Ovary (tissue), 9 donors: ENCODE results near the gene ARHGEF28. TPM values are rescaled to one million over a fixed set of nuclear protein-coding genes. Genes with fewer than 3 reads are reported as not detected.

Experiments
- DNase-seq, 5 donors: peaks; one replicate each; pipeline ENCODE4 v3.0.0-alpha.2; 2019 to 2020
- H3K27ac ChIP-seq, 2 donors: fragments of 200-600 bp; one replicate each; pipeline versions ENCODE4 v1.5.1 to v1.8.0; 2019 to 2022
- H3K27me3 ChIP-seq: fragments of 200-600 bp; one replicate; pipeline ENCODE4 v1.8.0; 2022
- H3K36me3 ChIP-seq: fragments of 200-600 bp; sonication (generic); one replicate; pipeline ENCODE4 v1.5.1; 2019
- H3K4me1 ChIP-seq: one replicate; pipeline ENCODE4 v1.8.1; 2013; ENCODE audit warnings: mild to moderate bottlenecking, moderate library complexity; ENCODE audit not compliant: insufficient read depth
- H3K4me3 ChIP-seq: fragments of 200-600 bp; sonication (generic); one replicate; pipeline ENCODE4 v1.5.1; 2017
- H3K9me3 ChIP-seq, 2 donors: fragments of 200-600 bp in 1 of 2; sonication (generic) in 1 of 2; one replicate each; pipeline versions ENCODE4 v1.5.1 to v1.8.1; 2013 to 2019; ENCODE audit warnings: mild to moderate bottlenecking in 1 of 2, moderate library complexity in 1 of 2
- CTCF ChIP-seq, 3 donors: fragments of 450-650 bp in 2 of 3; fragments of 200-600 bp in 1 of 3; IDR thresholded peaks; one replicate each; pipeline versions ENCODE4 v1.5.1 to v1.8.0; 2016 to 2022; ENCODE audit warnings: antibody characterized with exemption in 3 of 3, mild to moderate bottlenecking in 1 of 3
- EP300 ChIP-seq: sonication (generic); formaldehyde crosslinking; IDR thresholded peaks from one replicate; pipeline ENCODE4 v1.6.1; 2017; ENCODE audit warnings: antibody characterized with exemption
- POLR2A ChIP-seq: fragments of 450-650 bp; IDR thresholded peaks from one replicate; pipeline ENCODE4 v1.6.1; 2017; ENCODE audit warnings: antibody characterized with exemption, mild to moderate bottlenecking, moderate library complexity
- WGBS, 3 donors: extraction: QIAGEN DNeasy Blood & Tissue Kit in 1 of 3; methylation state at CpG; one replicate each; pipeline versions ENCODE4 v1.1.5 to v1.1.7; 2013 to 2017; 5-methylcytosine and 5-hydroxymethylcytosine counted together
- intact Hi-C, 4 donors: fragments of 100-400 bp; cut with DNase I; formaldehyde crosslinking; loops; one replicate each; pipeline versions ENCODE4 v1.11.0 to v1.15.1; 2022 to 2023
- polyA plus RNA-seq, 2 donors: library from polyadenylated mRNA; stranded (reverse); fragments of 200-250 nt in 1 of 2; fragments of 350-450 nt in 1 of 2; fragmentation: Illumina TruSeq in 1 of 2; extraction: RNeasy Lipid Tissue Mini Kit (QIAGEN cat#74804) in 1 of 2; gene quantifications; one replicate each; pipeline ENCODE4 v1.2.3, GENCODE V29; 2013 to 2014
- total RNA-seq, 7 donors: library from RNA; depleted of rRNA in 2 of 7; stranded (reverse); fragments of >200 nt in 2 of 7; fragmentation: NEBNext Ultra II Directional in 3 of 7; extraction: Animal tissue kit (Norgen Biotek cat#: 25700) in 3 of 7; gene quantifications; one replicate each; pipeline versions ENCODE4 v1.1.0 to v1.2.4, GENCODE V29; 2016 to 2023
- donor health status: DM: no; HTN: no; CAD: no; lungs with moderate emphysema.
- donor health status: DM: no; HTN: no; CAD: no.
- donor health status: Bipolar disorder and iron deficiency.
- donor health status: DM: yes; HTN: yes; CAD: no.
- donor health status: DM: no; HTN: no; CAD: no.
- donor health status: DM: yes; HTN: yes; CAD: no.

The ARHGEF28 gene
- total and polyA plus RNA-seq, 9 donors, result 21.5 to 75.6 (median 35.0) TPM

GRCh38 chr5:73928476-73929070 lies 302.6 kb downstream of the ARHGEF28 start:
- peak overlapping the region in 1 of 2 donors; percentile 51 for H3K27ac ChIP-seq
- no peaks in the 10 kb centered on the region for H3K27me3 ChIP-seq
- intact Hi-C loops, result no loop called here
- DNase-seq, result no peak
- H3K4me1 ChIP-seq, result peaks cover 7% of the 10 kb centered on the region
- 77 to 84% (median 78%) methylated on average over 7 of the region's 7 CpGs for WGBS, 3 donors
- no peak overlapping the region for H3K4me3 ChIP-seq
- no peaks in the 10 kb centered on the region for H3K9me3 ChIP-seq
- TF ChIP-seq CTCF (IDR thresholded peaks at IDR 0.05) (no peak), EP300 (no peak), POLR2A (no peak)
- H3K36me3 ChIP-seq, result no peaks in the 10 kb centered on the region

DNA sequence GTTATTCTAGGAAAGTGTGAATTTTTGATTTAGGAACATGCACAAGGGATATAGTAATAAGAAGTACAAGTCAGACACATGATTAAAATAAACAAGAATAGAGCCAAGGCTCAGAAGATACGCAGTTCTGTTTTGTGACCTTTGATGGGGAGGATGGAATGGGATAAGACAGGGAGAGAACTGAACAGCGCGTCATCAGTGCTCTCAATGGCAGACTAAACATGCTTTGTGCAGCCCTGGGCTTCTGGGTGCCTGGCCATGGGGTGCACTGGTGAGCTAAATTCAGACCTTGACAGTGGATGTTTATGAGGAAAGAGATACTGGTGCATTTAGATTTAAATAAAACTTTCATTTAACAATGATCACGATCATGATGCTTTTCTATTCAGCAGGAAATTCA lies 309.7 kb downstream of the ARHGEF28 start:
- no peaks in the 10 kb centered on the region for H3K9me3 ChIP-seq
- H3K27me3 ChIP-seq, result no peaks in the 10 kb centered on the region
- H3K27ac ChIP-seq, result peak overlapping the region in 1 of 2 donors; percentile 22
- WGBS, 3 donors, result 13 to 31% (median 28%) methylated on average over 4 of the region's 4 CpGs
- TF ChIP-seq EP300 (no peak), POLR2A (no peak), CTCF (IDR thresholded peaks at IDR 0.05) (no peak)
- H3K4me3 ChIP-seq, result no peak overlapping the region
- no peaks in the 10 kb centered on the region for H3K36me3 ChIP-seq
- DNase-seq, result peak in 4 of 5 donors; percentile 42 to 69 (median 62)
- intact Hi-C loops, result no loop called here
- peaks cover 19% of the 10 kb centered on the region for H3K4me1 ChIP-seq

GRCh38 chr5:73938280-73938937 lies 312.4 kb downstream of the ARHGEF28 start:
- no peaks in the 10 kb centered on the region for H3K27me3 ChIP-seq
- peak overlapping the region in 1 of 2 donors; percentile 24 for H3K27ac ChIP-seq
- H3K4me1 ChIP-seq, result peaks cover 16% of the 10 kb centered on the region
- WGBS, 3 donors, result 9 to 24% (median 23%) methylated on average over 5 of the region's 5 CpGs
- no peaks in the 10 kb centered on the region for H3K36me3 ChIP-seq
- H3K9me3 ChIP-seq, result no peaks in the 10 kb centered on the region
- intact Hi-C loops, result no loop called here
- no peak overlapping the region for H3K4me3 ChIP-seq
- TF ChIP-seq EP300, result no peak
- TF ChIP-seq POLR2A, result no peak
- TF ChIP-seq CTCF (IDR thresholded peaks at IDR 0.05), result no peak
- no peak for DNase-seq

GRCh38 chr5:73938938-73939320 lies 312.9 kb downstream of the ARHGEF28 start:
- peak overlapping the region in 1 of 2 donors; percentile 24 for H3K27ac ChIP-seq
- no peak overlapping the region for H3K4me3 ChIP-seq
- TF ChIP-seq EP300 (no peak), CTCF (IDR thresholded peaks at IDR 0.05) (no peak), POLR2A (no peak)
- intact Hi-C loops, result no loop called here
- no peaks in the 10 kb centered on the region for H3K36me3 ChIP-seq
- no peaks in the 10 kb centered on the region for H3K27me3 ChIP-seq
- peaks cover 16% of the 10 kb centered on the region for H3K4me1 ChIP-seq
- no peaks in the 10 kb centered on the region for H3K9me3 ChIP-seq
- 69 to 76% (median 72%) methylated on average over 5 of the region's 5 CpGs for WGBS, 3 donors
- DNase-seq, result no peak
